Omental fat pad (tissue), 4 donors: ENCODE measurements around the gene DENND1B. TPM values are rescaled to one million over a fixed set of nuclear protein-coding genes. Genes with fewer than 3 reads are reported as not detected.

Experiments used
- ATAC-seq: fragments of 150-250 bp; one replicate; pipeline ENCODE4 v1.9.1; 2016; ENCODE audit warnings: mild to moderate bottlenecking, moderate library complexity; ENCODE audit not compliant: low FRiP score
- DNase-seq: peaks from one replicate; pipeline ENCODE4 v3.0.0-alpha.2; 2019; ENCODE audit warnings: low spot score
- total RNA-seq, 4 donors: library from RNA; depleted of rRNA; stranded (reverse); fragments of >200 nt; gene quantifications; one replicate each; pipeline ENCODE4 v1.1.0, GENCODE V29; 2016
- TF ChIP-seq, protein P1 (sequence below), 3 donors: fragments of 450-650 bp; IDR thresholded peaks; one replicate each; pipeline ENCODE4 v1.5.1; 2016 to 2017; ENCODE audit warnings: antibody characterized with exemption in 3 of 3, mild to moderate bottlenecking in 3 of 3, moderate library complexity in 2 of 3

The DENND1B gene
- total RNA-seq, 4 donors from 2014 or later = 8.3 to 16.6 (median 11.1) TPM

DNA sequence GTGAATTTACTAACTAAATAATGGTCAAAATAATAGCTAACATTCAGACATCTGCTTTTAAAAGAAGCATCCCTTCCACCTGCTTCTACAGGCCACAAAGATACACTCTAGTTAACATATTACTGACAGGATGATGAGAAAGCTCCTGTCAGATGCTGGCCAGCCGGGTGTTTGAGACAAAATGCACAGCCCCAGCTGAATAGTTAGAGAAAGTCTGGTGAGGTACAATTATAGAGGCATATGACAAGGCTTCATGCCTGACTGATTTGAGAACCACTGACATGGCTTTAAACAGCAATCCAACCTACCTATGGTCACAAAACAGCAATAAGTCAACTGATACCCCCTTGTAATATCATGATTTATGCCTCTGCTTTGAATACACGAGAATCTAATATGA lies 137.0 kb downstream of the DENND1B start:
- ATAC-seq (no peak), DNase-seq (no peak)
- TF ChIP-seq, protein P1, sequence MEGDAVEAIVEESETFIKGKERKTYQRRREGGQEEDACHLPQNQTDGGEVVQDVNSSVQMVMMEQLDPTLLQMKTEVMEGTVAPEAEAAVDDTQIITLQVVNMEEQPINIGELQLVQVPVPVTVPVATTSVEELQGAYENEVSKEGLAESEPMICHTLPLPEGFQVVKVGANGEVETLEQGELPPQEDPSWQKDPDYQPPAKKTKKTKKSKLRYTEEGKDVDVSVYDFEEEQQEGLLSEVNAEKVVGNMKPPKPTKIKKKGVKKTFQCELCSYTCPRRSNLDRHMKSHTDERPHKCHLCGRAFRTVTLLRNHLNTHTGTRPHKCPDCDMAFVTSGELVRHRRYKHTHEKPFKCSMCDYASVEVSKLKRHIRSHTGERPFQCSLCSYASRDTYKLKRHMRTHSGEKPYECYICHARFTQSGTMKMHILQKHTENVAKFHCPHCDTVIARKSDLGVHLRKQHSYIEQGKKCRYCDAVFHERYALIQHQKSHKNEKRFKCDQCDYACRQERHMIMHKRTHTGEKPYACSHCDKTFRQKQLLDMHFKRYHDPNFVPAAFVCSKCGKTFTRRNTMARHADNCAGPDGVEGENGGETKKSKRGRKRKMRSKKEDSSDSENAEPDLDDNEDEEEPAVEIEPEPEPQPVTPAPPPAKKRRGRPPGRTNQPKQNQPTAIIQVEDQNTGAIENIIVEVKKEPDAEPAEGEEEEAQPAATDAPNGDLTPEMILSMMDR (IDR thresholded peaks at IDR 0.05) = no peak

DNA sequence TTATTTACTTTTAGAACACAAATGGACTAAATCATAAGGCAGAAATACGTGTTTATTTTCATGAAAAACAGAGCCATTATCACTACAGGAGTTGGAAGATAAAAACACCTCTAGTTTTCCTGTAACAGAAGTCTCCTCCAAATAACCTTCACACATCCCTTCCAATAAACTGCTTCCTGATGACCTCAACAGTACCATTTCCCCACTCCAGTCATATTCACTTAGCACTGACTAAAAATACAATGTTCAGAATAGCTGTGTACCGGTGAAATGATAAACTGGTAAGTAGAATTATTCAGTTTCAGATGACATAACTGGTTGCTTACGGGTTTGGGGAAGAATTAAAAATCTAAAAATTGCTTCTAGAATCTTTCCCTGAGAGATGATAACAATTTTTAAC lies 137.9 kb downstream of the DENND1B start:
- TF ChIP-seq, protein P1 (IDR thresholded peaks at IDR 0.05) = no peak
- ATAC-seq (no peak), DNase-seq (no peak)

DNA sequence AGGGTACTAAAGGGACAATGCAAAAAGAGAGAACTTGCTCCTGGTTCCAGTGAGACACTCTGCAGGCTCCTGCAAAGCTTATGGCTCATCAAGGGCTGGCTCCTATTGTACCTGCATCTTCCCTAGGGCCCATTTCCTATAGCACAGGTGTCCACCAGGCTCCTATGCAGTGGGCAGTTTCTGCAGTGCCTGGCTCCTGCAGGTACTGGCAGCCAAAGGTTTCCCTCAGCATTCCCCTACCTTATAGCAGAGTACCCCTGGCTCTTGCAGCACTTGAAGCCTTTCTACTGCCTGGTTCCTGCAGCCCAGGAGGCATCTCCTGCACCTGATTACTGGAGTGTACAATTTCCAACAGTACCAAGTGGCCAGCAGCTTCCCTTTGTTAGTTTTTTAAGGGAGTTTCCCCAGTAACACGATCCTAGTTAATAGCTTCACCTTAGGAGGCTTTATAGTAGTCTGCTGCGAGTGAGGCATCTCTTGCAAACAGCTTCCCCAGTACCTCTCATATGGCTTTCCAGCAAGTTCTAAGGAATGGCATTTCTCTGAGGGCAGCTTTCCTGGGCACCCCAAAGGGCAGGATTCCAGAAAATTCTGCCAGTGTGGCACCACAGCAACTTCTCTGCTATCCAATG lies 141.7 kb downstream of the DENND1B start:
- no peak for ATAC-seq

DNA sequence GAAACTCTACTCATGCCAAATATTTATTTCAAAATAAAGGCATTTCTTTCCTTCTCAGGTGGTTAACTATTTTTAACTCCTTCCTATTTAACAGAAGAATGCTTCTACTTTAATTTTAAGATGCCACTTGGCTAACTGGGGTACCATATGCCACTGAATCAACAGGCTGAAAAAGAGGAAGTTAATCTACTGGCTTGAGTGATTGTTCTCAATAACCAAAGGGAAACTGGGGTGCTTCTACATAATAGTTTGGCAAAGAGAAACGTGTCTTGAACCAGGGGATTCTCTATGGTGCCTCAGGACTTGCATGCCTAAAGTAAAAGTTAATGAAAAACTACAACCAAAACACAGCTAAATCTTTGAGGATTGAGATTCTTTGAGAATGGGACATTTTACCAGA lies 142.6 kb downstream of the DENND1B start:
- ATAC-seq (no peak), DNase-seq (no peak)
- TF ChIP-seq, protein P1 (IDR thresholded peaks at IDR 0.05) = no peak

More for the DNA sequence above, 141.7 kb downstream of the DENND1B start:
- no peak for DNase-seq
- TF ChIP-seq, protein P1 (IDR thresholded peaks at IDR 0.05) = no peak

DNA sequence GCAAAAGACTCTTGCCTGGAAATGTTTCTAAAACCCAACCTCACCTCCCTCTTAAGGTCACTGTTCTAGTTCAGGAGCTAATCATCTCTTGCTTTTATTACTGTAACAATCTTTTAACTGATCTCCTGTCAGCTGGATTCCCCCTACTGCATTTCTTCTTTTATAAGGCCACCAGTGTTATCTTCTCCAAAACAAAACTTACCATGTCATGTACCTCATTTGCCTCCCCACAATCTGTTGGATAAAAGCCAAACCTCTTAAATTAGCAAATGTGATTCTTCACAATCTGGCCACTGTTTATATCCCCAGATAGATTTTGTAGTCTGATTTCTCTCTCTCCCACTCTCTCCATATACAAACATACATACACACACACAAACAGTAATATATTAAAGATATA lies 143.3 kb downstream of the DENND1B start:
- TF ChIP-seq, protein P1 (IDR thresholded peaks at IDR 0.05) = no peak
- no peak for ATAC-seq
- no peak for DNase-seq

DNA sequence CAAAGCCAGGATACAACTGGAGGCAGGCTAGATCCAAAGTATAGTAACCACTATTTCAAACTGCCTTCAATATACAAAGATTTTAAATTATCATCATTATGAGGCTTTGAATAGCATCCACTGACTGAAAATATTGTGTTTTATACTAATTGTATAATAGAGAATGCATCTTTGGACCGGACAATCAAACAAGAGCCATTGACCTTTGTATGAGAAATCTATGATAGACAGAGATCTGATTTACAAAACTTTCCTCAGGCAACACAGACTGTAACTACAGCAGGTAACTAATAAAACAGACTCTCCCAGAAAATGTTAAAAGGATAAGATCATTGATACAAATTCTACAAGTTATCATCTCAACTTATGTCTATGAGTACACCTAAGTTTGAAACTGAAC lies 152.9 kb downstream of the DENND1B start:
- no peak for ATAC-seq
- TF ChIP-seq, protein P1 (IDR thresholded peaks at IDR 0.05) = no peak
- DNase-seq = no peak

DNA sequence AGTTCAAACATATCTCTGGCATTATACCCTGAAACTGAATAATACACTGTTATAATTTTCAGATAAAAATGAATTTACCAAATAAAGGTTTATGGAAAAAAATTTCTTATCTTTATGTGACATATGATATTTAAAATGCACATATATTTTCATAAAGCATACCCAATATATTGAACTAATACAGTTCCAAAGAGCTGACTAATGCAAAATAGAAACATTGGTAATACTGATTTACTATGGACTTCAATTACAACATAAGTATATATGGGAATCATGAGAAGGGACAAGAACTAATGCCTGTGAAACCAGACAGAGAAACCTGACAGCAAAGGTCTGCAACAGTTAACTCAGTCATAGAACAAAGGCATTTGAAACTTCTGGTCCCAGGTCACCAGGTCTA lies 153.5 kb downstream of the DENND1B start:
- TF ChIP-seq, protein P1 (IDR thresholded peaks at IDR 0.05) = no peak
- DNase-seq (no peak), ATAC-seq (no peak)
